Type B pancreatic cell (in vitro differentiated cells): ENCODE measurements around the gene OBSCN. TPM values are rescaled to one million over a fixed set of nuclear protein-coding genes. Genes with fewer than 3 reads are reported as not detected.

Experiments used
- DNase-seq: peaks from one replicate; pipeline ENCODE4 v3.0.0; 2021; ENCODE audit warnings: mixed read lengths; ENCODE audit not compliant: unreplicated experiment; ENCODE audit errors: extremely low spot score
- H3K27ac Mint-ChIP-seq: 2 replicates; pipeline ENCODE4 v1.8.0; 2021; ENCODE audit warnings: mild to moderate bottlenecking, mixed read lengths
- H3K27me3 Mint-ChIP-seq: 2 replicates; pipeline ENCODE4 v1.8.0; 2021; ENCODE audit warnings: mixed read lengths
- H3K36me3 Mint-ChIP-seq: 2 replicates; pipeline ENCODE4 v1.8.0; 2021; ENCODE audit warnings: mixed read lengths
- H3K4me1 Mint-ChIP-seq: one replicate; pipeline ENCODE4 v1.8.0; 2021; ENCODE audit warnings: mixed read lengths; ENCODE audit not compliant: unreplicated experiment
- H3K4me3 Mint-ChIP-seq: 2 replicates; pipeline ENCODE4 v1.8.0; 2021; ENCODE audit warnings: mild to moderate bottlenecking, mixed read lengths
- H3K9me3 Mint-ChIP-seq: 2 replicates; pipeline ENCODE4 v1.8.0; 2021; ENCODE audit warnings: mixed read lengths
- total RNA-seq: library from RNA; stranded (reverse); gene quantifications from 2 replicates; pipeline ENCODE4 v1.2.1, GENCODE V29; 2021; ENCODE audit warnings: low replicate concordance
- TF ChIP-seq, protein P1 (sequence below): fragments of 200-600 bp; sonication (generic); conservative IDR thresholded peaks from 2 replicates; pipeline ENCODE4 v1.5.0; 2021; ENCODE audit warnings: antibody characterized with exemption, mild to moderate bottlenecking

The OBSCN gene
- total RNA-seq, 1 donor from 2014 or later, result 48.9 TPM

DNA sequence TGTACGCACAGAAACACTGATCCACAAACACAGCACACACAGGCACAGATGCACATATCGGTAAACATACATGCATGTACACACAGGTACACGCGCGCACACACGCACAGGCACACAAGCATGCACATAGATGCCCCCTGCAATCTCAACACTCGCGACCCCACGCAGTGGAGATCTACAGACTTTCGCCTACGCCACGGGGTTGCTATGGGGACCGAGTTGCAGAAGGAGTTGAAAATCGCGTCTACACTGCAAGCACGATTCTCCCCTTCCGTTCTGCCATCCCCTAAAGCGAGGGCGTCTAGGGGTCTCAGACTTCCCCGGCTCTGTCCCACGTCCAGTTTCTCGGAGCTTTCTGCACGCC, 208.0 kb downstream of the OBSCN start:
- DNase-seq, result no peak
- Mint-ChIP-seq H3K4me3 (peak overlapping the region; percentile 85), H3K27me3 (peaks cover 7% of the 10 kb centered on the region), H3K9me3 (no peaks in the 10 kb centered on the region), H3K27ac (peak overlapping the region; percentile 88), H3K4me1 (peaks cover 13% of the 10 kb centered on the region), H3K36me3 (no peaks in the 10 kb centered on the region)
- TF ChIP-seq, protein P1, sequence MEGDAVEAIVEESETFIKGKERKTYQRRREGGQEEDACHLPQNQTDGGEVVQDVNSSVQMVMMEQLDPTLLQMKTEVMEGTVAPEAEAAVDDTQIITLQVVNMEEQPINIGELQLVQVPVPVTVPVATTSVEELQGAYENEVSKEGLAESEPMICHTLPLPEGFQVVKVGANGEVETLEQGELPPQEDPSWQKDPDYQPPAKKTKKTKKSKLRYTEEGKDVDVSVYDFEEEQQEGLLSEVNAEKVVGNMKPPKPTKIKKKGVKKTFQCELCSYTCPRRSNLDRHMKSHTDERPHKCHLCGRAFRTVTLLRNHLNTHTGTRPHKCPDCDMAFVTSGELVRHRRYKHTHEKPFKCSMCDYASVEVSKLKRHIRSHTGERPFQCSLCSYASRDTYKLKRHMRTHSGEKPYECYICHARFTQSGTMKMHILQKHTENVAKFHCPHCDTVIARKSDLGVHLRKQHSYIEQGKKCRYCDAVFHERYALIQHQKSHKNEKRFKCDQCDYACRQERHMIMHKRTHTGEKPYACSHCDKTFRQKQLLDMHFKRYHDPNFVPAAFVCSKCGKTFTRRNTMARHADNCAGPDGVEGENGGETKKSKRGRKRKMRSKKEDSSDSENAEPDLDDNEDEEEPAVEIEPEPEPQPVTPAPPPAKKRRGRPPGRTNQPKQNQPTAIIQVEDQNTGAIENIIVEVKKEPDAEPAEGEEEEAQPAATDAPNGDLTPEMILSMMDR, result no peak

DNA sequence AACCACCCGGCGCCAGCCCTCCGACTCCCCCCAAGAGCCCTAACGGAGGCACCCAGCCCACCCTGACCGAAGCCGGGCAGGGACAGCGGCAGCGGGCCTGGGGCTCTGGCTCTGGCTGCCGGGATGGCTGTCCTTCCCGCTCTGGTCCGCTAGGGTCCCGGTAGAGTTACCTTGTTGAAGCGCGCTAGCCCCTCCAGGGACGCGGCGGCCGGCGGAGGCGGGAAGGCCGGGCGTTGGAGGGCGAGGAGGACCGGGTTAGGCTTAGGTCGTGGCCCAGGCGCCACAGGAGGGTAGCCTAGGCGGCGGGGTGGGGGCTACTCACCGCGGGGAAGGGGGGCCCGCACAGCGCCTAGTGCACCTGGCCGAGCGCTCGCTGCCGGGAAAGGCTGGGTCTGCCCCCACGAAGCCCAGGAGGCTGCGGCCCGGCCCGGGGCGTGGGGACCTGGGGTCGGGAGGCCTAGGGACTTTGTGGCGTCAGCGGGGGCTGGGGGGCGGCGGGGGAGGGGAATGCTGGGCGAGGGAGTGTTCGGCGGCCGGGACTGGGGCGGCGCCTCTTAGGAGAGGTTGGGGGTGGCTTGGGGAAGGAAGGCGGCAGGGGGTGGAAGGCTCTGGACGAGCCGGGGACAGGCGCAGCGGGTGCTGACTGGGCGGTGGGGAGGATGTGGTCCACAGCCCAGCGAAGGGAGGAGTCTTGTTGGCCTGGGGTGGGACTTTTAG, 208.5 kb downstream of the OBSCN start, which contains the start of gene TRIM17:
TSS of gene TRIM17 (minus strand) at position 645 of the 717 bp plus-strand sequence. CDS start 1,789 bp downstream, outside the sequence.
- peak within 1 kb of the TSS; percentile 88 for H3K27ac Mint-ChIP-seq
- H3K9me3 Mint-ChIP-seq, result no peaks in the 10 kb centered on the region
- no peak for DNase-seq
- peaks cover 7% of the 10 kb centered on the region for H3K27me3 Mint-ChIP-seq
- TF ChIP-seq, protein P1, result peak; percentile 77
- H3K36me3 Mint-ChIP-seq, result no peaks in the 10 kb centered on the region
- peaks cover 13% of the 10 kb centered on the region for H3K4me1 Mint-ChIP-seq
- peak within 1 kb of the TSS; percentile 85 for H3K4me3 Mint-ChIP-seq

DNA sequence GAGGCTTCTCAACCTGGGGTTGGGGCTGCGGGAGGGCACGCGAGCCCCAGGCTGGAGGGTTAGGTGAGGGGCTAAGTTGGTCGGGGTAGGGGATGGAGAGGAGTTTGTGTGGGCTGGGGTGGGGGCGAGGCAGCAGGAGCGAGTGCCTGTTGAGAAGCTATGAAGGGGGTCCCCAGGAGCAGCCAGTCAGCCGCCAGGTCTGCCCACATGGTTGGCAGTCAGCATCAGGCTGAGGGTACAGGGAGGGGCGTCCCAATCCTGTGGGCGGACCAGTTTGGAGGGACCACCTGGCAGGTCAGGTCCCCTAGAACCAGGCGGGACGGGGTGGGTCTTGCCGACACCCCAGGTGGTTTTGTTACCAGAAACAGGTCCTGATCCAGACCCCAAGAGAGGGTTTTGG, 209.2 kb downstream of the OBSCN start:
- Mint-ChIP-seq H3K36me3 (no peaks in the 10 kb centered on the region), H3K27ac (peak overlapping the region; percentile 84), H3K4me1 (peaks cover 13% of the 10 kb centered on the region), H3K27me3 (peaks cover 7% of the 10 kb centered on the region), H3K9me3 (no peaks in the 10 kb centered on the region), H3K4me3 (peak overlapping the region; percentile 47)
- TF ChIP-seq, protein P1, result no peak
- DNase-seq, result no peak

DNA sequence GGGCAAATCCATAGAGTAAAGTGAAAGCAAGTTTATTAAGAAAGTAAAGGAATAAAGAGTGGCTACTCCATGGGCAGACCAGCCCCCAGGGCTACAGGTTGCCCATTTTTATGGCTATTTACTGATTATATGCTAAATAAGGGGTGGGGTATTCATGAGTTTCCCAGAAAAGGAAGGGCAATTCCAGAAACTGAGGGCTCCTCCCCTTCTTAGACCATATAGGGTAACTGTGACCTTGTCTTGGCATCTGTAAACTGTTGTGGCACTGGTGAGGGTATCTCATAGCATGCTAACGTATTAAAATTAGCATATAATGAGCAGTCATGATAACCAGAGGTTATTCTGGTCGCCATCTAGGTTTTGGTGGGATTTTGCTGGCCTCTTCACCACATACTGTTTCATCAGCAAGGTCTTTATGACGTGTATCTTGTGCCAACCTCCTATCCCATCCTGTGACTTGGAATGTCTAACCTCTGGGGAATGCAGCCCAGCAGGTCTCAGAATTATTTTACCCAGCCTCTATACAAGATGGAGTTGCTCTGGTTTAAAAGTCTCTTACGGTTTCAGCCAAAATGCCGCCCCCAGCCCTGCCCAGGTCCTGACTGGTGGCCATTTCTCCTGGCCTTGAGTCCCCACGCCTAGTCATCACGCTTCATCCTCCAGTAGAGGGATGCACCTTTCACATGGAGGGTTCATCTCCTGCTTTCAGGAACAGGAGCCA, 209.8 kb downstream of the OBSCN start:
- no peaks in the 10 kb centered on the region for H3K36me3 Mint-ChIP-seq
- peak overlapping the region; percentile 66 for H3K4me3 Mint-ChIP-seq
- H3K9me3 Mint-ChIP-seq, result no peaks in the 10 kb centered on the region
- TF ChIP-seq, protein P1, result no peak
- H3K27me3 Mint-ChIP-seq, result peaks cover 7% of the 10 kb centered on the region
- H3K4me1 Mint-ChIP-seq, result peaks cover 13% of the 10 kb centered on the region
- H3K27ac Mint-ChIP-seq, result peak overlapping the region; percentile 84
- DNase-seq, result no peak

DNA sequence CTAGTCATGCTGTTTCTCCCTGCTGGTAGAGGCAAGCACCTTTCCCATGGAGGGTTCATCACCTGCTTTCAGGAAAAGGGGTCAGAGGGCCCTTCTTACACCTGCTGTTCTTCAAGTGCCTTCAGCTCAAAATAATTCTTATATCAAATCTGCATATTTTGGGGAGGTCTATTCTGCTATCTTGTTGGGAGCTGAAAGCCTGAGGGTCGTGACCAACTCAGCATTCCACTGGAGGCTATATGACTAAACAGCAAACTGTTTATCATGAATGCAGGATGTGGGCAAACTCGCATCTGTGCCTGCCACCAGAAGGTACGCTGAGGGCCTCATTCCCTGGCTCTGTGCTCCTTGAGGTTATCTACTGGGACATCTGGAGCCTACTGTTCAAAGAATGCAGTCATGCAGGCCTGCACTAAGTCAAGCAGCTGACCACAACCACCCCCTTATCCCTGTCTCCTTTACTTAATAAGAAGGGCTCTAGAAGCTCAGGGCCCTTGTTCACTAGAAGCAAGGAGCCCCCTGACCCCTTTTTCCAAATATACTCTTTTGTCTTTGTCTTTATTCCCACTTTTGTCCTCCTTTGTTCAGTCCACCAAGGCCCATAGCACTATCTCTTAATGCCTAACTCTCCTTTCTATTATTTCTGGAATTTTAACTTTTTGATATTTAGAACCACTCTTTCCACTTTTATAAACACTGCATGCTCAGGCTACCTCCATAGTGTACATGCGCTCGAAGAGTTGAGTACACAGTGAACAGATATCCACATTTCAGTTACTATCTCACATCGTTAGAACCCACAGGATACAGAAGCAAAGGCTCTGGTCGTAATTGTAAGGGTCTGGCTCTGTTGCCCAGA, 213.4 kb downstream of the OBSCN start:
- no peak for DNase-seq
- H3K36me3 Mint-ChIP-seq, result no peaks in the 10 kb centered on the region
- H3K9me3 Mint-ChIP-seq, result no peaks in the 10 kb centered on the region
- H3K4me1 Mint-ChIP-seq, result peaks cover 4% of the 10 kb centered on the region
- H3K27ac Mint-ChIP-seq, result peak overlapping the region; percentile 14
- H3K27me3 Mint-ChIP-seq, result peaks cover 3% of the 10 kb centered on the region
- no peak overlapping the region for H3K4me3 Mint-ChIP-seq
- TF ChIP-seq, protein P1, result no peak
